SK-N-SH treated with all-trans-retinoic acid at 6 μM for 48 hours (cell line): Measurements from ENCODE around the gene FBXL12.

Experiments used
- ATAC-seq: fragments of 200-7000 bp; cut with Tn5 transposase; 3 replicates; pipeline ENCODE4 v1.9.1; 2020; ENCODE audit warnings: mild to moderate bottlenecking, moderate library complexity
- GLIS3 ChIP-seq: fragments of 250-450 bp; sonication (Bioruptor Pico); IDR thresholded peaks from 2 replicates; pipeline ENCODE4 v1.5.0; 2020; ENCODE audit warnings: mild to moderate bottlenecking, moderate library complexity
- OSR1 ChIP-seq: fragments of 250-450 bp; sonication (Bioruptor Pico); IDR thresholded peaks from 2 replicates; pipeline ENCODE4 v1.8.0; 2022; ENCODE audit warnings: moderate library complexity, mild to moderate bottlenecking, inconsistent platforms
- PPARA ChIP-seq: fragments of 250-450 bp; sonication (Bioruptor Pico); IDR thresholded peaks from 2 replicates; pipeline ENCODE4 v1.5.0; 2020; ENCODE audit warnings: mild to moderate bottlenecking, borderline replicate concordance
- TCF4 ChIP-seq: fragments of 250-450 bp; sonication (Bioruptor Pico); IDR thresholded peaks from 2 replicates; pipeline ENCODE4 v1.8.0; 2021; ENCODE audit warnings: mild to moderate bottlenecking, moderate library complexity, borderline replicate concordance
- ZFP3 ChIP-seq: fragments of 250-450 bp; sonication (Bioruptor Pico); IDR thresholded peaks from 2 replicates; pipeline ENCODE4 v1.5.0; 2020; ENCODE audit warnings: mild to moderate bottlenecking, moderate library complexity

Gene FBXL12

GRCh38 chr19:9782338-9782737 is 36.5 kb downstream of the FBXL12 start:
- TF ChIP-seq OSR1 (CRISPR knock-in tag) (no peak), ZFP3 (CRISPR knock-in tag) (no peak), PPARA (CRISPR knock-in tag) (no peak), GLIS3 (CRISPR knock-in tag) (no peak)
- no peak for ATAC-seq

- peak; percentile 99 for ATAC-seq
- 0 out of 2 replicates have a peak, but pooled peaks have one; percentile 39 for TF ChIP-seq ZFP3 (CRISPR knock-in tag)
- no peak for TF ChIP-seq TCF4
Observed at GRCh38 chr19:9768175-9769112, 50.4 kb downstream of the FBXL12 start, which contains the start of gene ZNF846. ZNF846 (minus strand) TSS chr19:9768738; CDS start chr19:9764950, 3,788 bp downstream.
